ENCODE measurements around the gene HOXA5. TPM values are rescaled to one million over a fixed set of nuclear protein-coding genes. Genes with fewer than 3 reads are reported as not detected.

HOXA5 gene
- total RNA-seq, 1 experiment from 2014 or later, result 10.6 TPM

DNA sequence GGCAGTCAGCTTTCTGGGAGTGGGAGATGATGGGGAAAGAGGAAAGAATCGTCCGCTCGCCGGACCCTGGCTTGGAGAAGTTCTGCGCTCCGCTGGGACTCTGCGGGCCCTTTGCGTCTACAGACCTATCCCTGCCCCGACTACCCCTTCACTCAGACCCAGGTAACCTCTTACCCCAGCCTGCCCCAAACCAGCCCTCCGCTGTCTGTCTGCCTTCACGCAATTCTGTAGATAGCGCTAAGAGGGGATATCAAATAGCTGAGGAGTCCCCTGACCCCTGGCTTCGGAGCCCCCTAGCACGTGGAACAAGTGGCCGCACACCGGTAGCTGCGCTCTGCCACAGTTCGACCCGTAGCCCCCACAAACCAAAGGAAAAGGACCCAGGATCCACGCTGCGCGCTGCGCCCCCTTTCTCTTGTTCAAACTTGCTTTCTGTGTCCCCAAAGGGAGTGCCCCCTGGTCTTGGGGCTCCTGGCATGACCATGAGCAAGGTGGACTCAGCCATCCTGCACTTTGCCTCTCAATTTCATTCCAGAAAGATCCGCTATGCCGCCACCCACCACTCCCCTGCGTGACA lies 19.9 kb downstream of the HOXA5 start:
- CTCF ChIA-PET, result interaction anchor here (0.8 kb wide), 1 partner anchor 881 kb away, joined by 3 read pairs; no protein-coding TSS in a partner anchor
- Mint-ChIP-seq H3K36me3 (ENCODE audit: insufficient read depth, unreplicated experiment) (peaks cover 32% of the 10 kb centered on the region), H3K9me3 (ENCODE audit: low read depth, unreplicated experiment) (no peaks in the 10 kb centered on the region), H3K4me3 (ENCODE audit: low read depth, unreplicated experiment) (peak overlapping the region; percentile 83), H3K4me1 (ENCODE audit: low read depth, unreplicated experiment) (peaks cover 68% of the 10 kb centered on the region), H3K27ac (ENCODE audit: unreplicated experiment) (peak overlapping the region; percentile 67), H3K27me3 (ENCODE audit: unreplicated experiment) (no peaks in the 10 kb centered on the region)
- no TSS peak for BruUV-seq (replicated peaks)
- no peak for DNase-seq
- intact Hi-C loops (cut with micrococcal nuclease; ENCODE audit: unreplicated experiment), result loop anchor here (5.0 kb wide), 1 partner anchor 76 kb away; no protein-coding TSS in a partner anchor
- TF ChIP-seq, protein P1, sequence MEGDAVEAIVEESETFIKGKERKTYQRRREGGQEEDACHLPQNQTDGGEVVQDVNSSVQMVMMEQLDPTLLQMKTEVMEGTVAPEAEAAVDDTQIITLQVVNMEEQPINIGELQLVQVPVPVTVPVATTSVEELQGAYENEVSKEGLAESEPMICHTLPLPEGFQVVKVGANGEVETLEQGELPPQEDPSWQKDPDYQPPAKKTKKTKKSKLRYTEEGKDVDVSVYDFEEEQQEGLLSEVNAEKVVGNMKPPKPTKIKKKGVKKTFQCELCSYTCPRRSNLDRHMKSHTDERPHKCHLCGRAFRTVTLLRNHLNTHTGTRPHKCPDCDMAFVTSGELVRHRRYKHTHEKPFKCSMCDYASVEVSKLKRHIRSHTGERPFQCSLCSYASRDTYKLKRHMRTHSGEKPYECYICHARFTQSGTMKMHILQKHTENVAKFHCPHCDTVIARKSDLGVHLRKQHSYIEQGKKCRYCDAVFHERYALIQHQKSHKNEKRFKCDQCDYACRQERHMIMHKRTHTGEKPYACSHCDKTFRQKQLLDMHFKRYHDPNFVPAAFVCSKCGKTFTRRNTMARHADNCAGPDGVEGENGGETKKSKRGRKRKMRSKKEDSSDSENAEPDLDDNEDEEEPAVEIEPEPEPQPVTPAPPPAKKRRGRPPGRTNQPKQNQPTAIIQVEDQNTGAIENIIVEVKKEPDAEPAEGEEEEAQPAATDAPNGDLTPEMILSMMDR (IDR thresholded peaks at IDR 0.05; ENCODE audit: unreplicated experiment), result no peak

DNA sequence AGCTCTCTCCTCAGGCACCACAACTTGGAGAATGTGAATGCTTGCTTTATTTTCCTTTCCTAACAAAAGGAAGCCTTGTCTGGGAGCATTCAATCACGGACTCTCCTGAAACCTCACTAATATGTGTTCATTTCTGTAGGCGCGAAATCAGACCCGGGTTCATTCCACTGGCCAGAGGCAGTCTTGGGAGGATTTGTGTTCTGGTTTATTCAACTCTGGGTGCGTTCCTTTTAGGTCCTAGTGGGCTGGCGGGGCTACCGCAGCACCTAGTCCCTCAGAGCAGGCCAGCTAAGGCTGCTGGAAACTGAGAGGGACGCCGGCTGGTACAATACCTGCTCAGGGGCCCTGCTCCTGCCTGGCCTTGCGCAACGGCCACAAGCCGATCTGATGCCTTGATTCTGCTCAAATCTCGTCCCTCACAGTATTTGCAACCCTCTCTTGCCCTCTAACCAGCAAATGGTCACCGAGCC lies 20.4 kb downstream of the HOXA5 start:
- peak; percentile 33 for DNase-seq
- H3K4me1 Mint-ChIP-seq (ENCODE audit: low read depth, unreplicated experiment), result peaks cover 67% of the 10 kb centered on the region
- CTCF ChIA-PET, result interaction anchor here (0.6 to 0.8 kb wide), 3 partner anchors 47 to 881 kb away, joined by 3 to 14 read pairs (median 3); no protein-coding TSS in a partner anchor
- H3K4me3 Mint-ChIP-seq (ENCODE audit: low read depth, unreplicated experiment), result peak overlapping the region; percentile 83
- intact Hi-C loops (cut with micrococcal nuclease; ENCODE audit: unreplicated experiment), result loop anchor here (5.0 kb wide), 1 partner anchor 76 kb away; no protein-coding TSS in a partner anchor
- H3K27ac Mint-ChIP-seq (ENCODE audit: unreplicated experiment), result peak overlapping the region; percentile 67
- H3K27me3 Mint-ChIP-seq (ENCODE audit: unreplicated experiment), result no peaks in the 10 kb centered on the region
- BruUV-seq (replicated peaks), result no TSS peak
- H3K9me3 Mint-ChIP-seq (ENCODE audit: low read depth, unreplicated experiment), result no peaks in the 10 kb centered on the region
- TF ChIP-seq, protein P1 (IDR thresholded peaks at IDR 0.05; ENCODE audit: unreplicated experiment), result no peak
- peaks cover 37% of the 10 kb centered on the region for H3K36me3 Mint-ChIP-seq (ENCODE audit: insufficient read depth, unreplicated experiment)

DNA sequence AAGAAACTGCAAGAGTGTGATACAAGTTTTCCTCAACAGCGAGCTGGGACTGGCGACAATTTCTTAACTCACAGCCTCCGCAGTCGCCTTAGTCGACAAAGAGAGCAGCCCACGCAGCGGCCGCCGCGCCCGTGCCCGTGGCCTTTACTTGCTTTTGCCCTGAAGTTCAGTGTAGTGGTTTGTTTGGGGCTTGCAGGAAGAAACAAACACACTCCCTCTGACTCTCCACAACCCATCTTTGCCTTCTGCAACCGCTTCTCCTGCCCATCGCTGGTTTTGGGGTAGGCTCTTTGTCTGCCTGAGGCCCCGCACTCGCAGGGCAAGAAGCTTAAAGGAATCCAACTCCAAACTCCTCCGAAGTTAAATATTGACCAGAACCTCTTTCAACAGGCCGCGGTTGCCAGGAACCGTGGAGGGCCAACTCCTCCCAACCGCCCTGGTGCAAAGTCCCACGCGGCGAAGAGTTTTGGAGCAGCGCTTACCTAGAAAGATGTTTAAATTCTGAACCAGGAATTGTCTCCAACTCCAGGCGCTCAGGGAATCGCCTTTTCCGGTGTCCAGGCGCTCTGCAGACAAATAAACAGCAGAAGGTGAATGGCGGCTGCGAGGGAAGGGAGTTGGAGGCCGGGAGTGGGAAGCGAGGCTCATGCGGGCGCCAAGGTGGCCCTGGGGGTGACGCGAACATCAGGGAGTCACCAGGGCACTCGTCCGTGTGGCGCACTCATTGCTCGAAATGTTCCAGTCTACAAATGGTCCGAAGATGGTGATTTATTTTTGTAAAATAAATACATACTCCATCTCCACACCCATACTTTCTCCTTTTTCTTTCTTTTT lies 21.2 kb downstream of the HOXA5 start:
- CTCF ChIA-PET, result interaction anchor here (0.6 to 1.7 kb wide), 5 partner anchors 46 to 880 kb away, joined by 3 to 14 read pairs (median 3); no protein-coding TSS in a partner anchor
- intact Hi-C loops (cut with micrococcal nuclease; ENCODE audit: unreplicated experiment), result loop anchor here (5.0 kb wide), 1 partner anchor 75 kb away; no protein-coding TSS in a partner anchor
- Mint-ChIP-seq H3K4me3 (ENCODE audit: low read depth, unreplicated experiment) (peak overlapping the region; percentile 83), H3K9me3 (ENCODE audit: low read depth, unreplicated experiment) (no peaks in the 10 kb centered on the region), H3K27me3 (ENCODE audit: unreplicated experiment) (no peaks in the 10 kb centered on the region), H3K27ac (ENCODE audit: unreplicated experiment) (peak overlapping the region; percentile 67), H3K4me1 (ENCODE audit: low read depth, unreplicated experiment) (peaks cover 60% of the 10 kb centered on the region), H3K36me3 (ENCODE audit: insufficient read depth, unreplicated experiment) (peaks cover 43% of the 10 kb centered on the region)
- TF ChIP-seq, protein P1 (IDR thresholded peaks at IDR 0.05; ENCODE audit: unreplicated experiment), result no peak
- peak; percentile 71 for DNase-seq
- BruUV-seq (replicated peaks), result TSS peak; percentile 61

DNA sequence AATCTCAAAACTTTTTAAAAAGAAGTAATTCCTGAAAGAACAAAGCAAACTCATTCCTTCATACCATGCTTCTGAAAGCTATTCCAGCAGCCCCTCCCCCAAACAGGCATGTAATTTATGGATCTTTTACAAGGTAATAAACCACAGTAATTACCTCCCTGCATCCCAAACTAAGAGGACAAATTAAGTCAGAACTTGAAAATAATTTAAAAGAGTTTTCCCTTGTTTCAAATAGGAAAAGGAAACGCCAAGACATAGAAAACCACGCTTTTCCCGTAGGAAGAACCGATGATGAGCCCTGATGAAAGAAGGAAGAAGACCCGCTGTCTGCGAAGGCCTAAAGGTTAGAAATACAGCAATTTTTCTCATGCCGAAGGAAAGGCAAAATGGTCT lies 21.8 kb downstream of the HOXA5 start:
- TF ChIP-seq, protein P1 (IDR thresholded peaks at IDR 0.05; ENCODE audit: unreplicated experiment), result no peak
- H3K4me3 Mint-ChIP-seq (ENCODE audit: low read depth, unreplicated experiment), result peak overlapping the region; percentile 83
- CTCF ChIA-PET, result interaction anchor here (1.7 kb wide), 1 partner anchor 528 kb away, joined by 3 read pairs; no protein-coding TSS in a partner anchor
- BruUV-seq (replicated peaks), result no TSS peak
- peaks cover 60% of the 10 kb centered on the region for H3K4me1 Mint-ChIP-seq (ENCODE audit: low read depth, unreplicated experiment)
- H3K9me3 Mint-ChIP-seq (ENCODE audit: low read depth, unreplicated experiment), result no peaks in the 10 kb centered on the region
- peaks cover 46% of the 10 kb centered on the region for H3K36me3 Mint-ChIP-seq (ENCODE audit: insufficient read depth, unreplicated experiment)
- peak overlapping the region; percentile 67 for H3K27ac Mint-ChIP-seq (ENCODE audit: unreplicated experiment)
- DNase-seq, result no peak
- intact Hi-C loops (cut with micrococcal nuclease; ENCODE audit: unreplicated experiment), result loop anchor here (5.0 kb wide), 1 partner anchor 74 kb away; no protein-coding TSS in a partner anchor
- no peaks in the 10 kb centered on the region for H3K27me3 Mint-ChIP-seq (ENCODE audit: unreplicated experiment)

Data from Calu3 (cell line).